C4-2B (cell line): ENCODE measurements around the gene ASXL2.

Experiments used
- CTCF ChIP-seq: fragments of 450-650 bp; conservative IDR thresholded peaks from 2 replicates; pipeline ENCODE4 v1.5.1; 2017; ENCODE audit warnings: mild to moderate bottlenecking
- ZFX ChIP-seq: fragments of 450-650 bp; IDR thresholded peaks from 2 replicates; pipeline ENCODE4 v1.6.1; 2017

DNA sequence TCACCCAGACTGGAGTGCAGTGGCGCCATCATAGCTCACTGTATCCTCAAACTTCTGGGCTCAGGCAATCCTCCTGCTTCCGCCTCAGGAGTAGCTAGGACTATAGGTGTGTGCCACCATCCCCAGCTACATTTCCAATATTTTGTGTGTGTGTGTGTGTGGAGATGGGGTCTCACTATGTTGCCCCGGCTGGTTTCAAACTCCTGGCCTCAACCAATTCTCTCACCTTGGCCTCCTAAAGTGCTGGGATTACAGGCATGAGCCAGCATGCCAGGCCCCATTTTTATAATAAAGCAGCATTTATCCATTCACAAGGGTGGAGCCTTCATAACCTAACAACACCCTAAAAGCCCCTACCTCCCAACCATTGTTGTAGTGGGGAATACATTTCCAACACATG, 152.4 kb downstream of the ASXL2 start:
- TF ChIP-seq CTCF (no peak), ZFX (no peak)
